HCT116 (cell line): ENCODE data around the gene PARP9.

Source experiments
- CEBPB ChIP-seq: IDR thresholded peaks from 2 replicates; pipeline ENCODE4 v1.6.1; 2012; ENCODE audit warnings: low read depth
- CTCF ChIP-seq, 3 experiments: fragments of 200-600 bp in 1 of 3; sonication (generic) in 1 of 3; IDR thresholded peaks in 2 of 3; conservative IDR thresholded peaks in 1 of 3; 2 replicates each; pipeline ENCODE4 v1.5.1; 2012 to 2017; ENCODE audit warnings: low read depth in 2 of 3, low read length in 2 of 3, antibody characterized with exemption in 1 of 3, borderline replicate concordance in 1 of 3, control low read depth in 1 of 3, mild to moderate bottlenecking in 1 of 3, mixed read lengths in 1 of 3, mixed run types in 1 of 3, moderate library complexity in 1 of 3; ENCODE audit not compliant: insufficient read depth in 1 of 3
- JUND ChIP-seq: IDR thresholded peaks from 2 replicates; pipeline ENCODE4 v1.6.1; 2012
- YY1 ChIP-seq: IDR thresholded peaks from 2 replicates; pipeline ENCODE4 v1.6.1; 2011; ENCODE audit warnings: low read length, low read depth, moderate library complexity, mild to moderate bottlenecking; ENCODE audit not compliant: insufficient replicate concordance; ENCODE audit errors: extremely low read depth
- ZNF274 ChIP-seq: fragments of 200-500 bp; sonication (Bioruptor generic); IDR thresholded peaks from 2 replicates; pipeline ENCODE4 v1.6.1; 2014; ENCODE audit warnings: mild to moderate bottlenecking, low read depth, low read length, inconsistent platforms

- TF ChIP-seq CTCF (IDR thresholded peaks at IDR 0.05 in 2 of 3, conservative IDR thresholded peaks at IDR 0.05 in 1 of 3; ENCODE audit: borderline replicate concordance in 1 of 3, insufficient read depth in 1 of 3, low read depth in 2 of 3, low read length in 2 of 3) (no peak), ZNF274 (no peak), CEBPB (no peak), YY1 (no peak), JUND (no peak)
Observed at GRCh38 chr3:122515020-122515468, 49.1 kb downstream of the PARP9 start.
